ENCODE data around the gene BCKDHA.
"Not testable (repeated sequence)": the region's sequence is repeated elsewhere in the genome, so short reads cannot be mapped to it uniquely, and the experiment has no call there.

BCKDHA gene

DNA sequence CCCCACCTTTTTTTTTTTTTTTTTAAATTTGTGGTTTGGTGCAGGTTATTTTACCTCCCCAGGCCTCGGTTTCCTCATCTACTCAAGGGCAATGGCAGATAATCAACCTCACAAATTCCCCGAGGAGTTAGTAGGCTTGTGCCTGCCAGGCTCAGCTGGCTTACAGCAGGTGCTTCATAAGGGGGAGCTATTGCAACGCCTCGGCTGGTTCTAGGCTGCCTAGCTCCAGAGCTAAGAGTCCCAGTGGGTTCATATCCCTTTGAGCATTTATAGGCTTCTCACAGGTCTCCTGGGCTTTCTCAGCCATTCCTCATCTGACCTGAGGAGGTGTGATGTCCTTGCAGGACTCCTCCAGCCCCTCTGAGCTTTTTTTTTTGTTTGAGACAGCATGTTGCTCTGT, 10.6 kb downstream of the BCKDHA start:
- DNase-seq: no peak

DNA sequence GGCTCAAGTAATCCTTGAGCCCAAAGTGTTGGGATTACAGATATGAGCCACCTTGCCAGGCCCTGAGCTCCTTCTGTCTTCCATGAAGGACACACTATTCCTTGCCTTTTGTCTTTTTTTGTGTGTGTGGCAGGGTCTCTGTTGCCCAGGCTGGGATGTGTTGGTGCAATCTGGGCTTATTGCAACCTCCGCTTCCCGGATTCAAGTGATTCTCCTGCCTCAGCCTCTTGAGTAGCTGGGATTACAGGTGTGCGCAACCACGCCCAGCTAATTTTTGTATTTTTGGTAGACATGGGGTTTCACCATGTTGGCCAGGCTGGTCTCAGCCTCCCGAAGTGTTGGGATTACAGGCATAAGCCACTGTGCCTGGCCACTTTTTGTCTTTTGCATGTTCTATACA, 11.2 kb downstream of the BCKDHA start:
- not testable (repeated sequence) for DNase-seq

GRCh38 chr19:41409288-41409687, 11.7 kb downstream of the BCKDHA start:
- no peak for DNase-seq

GRCh38 chr19:41410336-41411054, 12.9 kb downstream of the BCKDHA start:
- no peak for DNase-seq

DNA sequence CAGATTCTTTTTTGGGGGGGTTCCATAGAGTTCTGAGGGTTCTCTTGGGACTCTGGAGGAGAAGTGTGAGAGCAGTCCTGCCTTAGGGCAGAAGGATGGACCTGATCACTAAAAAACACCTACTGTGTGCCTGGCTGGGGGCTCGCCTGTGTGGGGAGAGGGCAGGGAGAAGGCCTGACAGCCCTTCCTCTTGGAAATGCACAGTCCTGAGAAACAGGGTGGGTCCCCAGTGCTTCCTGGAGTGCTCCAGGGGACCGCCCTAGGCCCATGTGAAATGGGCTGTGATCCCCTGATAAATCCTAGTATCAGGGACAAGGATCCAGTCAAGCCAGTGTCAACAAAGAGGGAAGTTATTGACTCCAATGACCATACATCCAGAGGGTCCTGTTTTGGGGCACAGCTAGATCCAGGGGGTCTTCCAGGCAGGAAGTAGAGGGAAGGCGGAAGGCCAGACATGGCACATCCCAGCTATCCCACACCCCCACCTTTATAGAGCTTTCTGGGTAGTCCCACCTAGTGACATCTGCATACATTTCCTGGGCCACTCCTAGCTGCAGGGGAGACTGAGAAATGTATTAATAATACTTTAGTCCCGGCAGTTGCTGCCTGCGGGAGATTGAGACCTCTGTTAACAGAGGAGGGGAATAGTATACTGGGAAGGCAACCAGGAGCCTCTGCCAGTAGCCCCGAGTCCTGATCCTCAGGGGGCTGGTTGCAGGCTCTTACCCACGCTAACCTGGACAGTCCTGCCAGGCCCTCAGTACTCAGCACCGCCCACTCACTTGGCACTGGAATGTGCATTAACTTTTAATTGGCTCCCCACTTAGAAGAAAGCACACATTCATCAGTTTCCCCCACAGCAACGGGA, 13.7 kb downstream of the BCKDHA start:
- no peak for DNase-seq

DNA sequence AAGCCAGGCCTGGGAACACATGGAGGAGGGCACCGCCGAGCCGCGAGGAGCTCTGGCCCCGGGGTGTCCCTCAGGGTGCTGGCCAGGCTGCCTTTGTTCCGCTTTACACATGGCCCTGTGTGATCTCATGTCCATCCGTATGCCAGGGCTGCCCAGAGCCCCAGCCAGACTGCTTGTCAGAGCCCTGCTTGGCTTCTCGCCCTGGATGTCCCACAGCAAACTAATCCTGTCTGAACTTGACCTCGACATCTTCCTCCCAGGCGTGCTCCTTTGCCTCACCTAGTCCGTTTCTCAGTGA, 14.3 kb downstream of the BCKDHA start:
- DNase-seq: no peak

- no peak for DNase-seq
These were observed 15.3 kb downstream of the BCKDHA start for GRCh38 chr19:41412953-41413352.

DNA sequence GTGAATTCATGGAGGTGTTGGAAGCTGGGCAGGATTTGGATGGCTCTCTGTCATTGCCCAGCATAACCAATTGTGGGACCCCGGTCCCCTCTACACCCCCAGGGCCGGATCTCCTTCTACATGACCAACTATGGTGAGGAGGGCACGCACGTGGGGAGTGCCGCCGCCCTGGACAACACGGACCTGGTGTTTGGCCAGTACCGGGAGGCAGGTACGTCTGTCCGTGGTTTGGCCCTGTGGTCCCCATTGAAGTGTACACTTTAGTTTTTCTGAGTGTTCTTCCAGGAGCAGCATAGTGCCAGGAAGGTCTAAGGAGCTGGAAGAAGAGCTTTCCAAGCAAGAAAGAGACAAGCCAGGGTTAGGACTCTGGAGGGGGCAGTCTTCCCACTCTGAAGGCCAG, 16.3 kb downstream of the BCKDHA start:
- no peak for DNase-seq

- DNase-seq: no peak
These were observed 16.8 kb downstream of the BCKDHA start for GRCh38 chr19:41414461-41414860.

DNA sequence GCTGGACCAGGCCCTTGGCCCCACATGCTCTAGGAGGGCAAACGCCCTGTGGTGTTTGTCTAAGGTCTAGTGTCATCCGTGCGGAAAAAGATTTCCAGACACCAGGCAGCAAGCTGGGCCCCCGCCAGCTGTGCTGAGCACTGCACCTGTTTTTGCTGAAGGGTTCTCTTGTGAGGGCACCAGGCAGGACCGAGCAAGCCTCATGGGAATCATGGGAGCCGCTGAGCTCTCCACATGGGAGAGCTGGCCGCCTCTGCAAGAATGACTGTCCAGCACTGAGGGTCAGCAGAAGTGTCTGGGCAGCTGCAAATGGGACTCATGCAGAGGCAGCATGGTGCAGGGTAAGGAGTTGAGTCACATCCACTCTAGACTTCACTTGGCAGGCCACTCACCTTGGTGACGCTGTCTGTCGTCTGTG, 17.5 kb downstream of the BCKDHA start:
- no peak for DNase-seq

DNA sequence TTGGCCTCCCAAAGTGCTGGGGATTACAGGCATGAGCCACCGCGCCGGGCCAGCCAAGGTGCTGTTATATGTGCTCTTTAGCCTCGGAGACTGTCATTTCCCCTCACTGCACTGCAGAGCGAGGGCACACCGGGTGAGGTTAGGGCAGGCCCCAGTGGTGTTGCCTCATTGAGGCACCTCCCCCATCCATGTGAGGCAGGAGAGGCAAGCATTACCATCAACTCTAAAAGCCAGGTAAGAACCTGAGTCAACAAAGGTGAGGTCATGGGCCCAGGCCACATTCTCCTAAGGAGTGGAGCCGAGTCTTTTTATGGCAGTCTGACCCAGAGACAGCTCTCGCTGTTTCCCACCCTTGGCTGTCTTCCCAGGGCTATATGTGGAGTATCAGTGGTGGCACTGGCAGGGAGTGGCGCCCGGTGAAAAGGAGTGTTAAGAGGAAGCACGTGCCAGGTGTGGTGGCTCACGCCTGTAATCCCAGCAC, 18.6 kb downstream of the BCKDHA start:
- no peak for DNase-seq

DNA sequence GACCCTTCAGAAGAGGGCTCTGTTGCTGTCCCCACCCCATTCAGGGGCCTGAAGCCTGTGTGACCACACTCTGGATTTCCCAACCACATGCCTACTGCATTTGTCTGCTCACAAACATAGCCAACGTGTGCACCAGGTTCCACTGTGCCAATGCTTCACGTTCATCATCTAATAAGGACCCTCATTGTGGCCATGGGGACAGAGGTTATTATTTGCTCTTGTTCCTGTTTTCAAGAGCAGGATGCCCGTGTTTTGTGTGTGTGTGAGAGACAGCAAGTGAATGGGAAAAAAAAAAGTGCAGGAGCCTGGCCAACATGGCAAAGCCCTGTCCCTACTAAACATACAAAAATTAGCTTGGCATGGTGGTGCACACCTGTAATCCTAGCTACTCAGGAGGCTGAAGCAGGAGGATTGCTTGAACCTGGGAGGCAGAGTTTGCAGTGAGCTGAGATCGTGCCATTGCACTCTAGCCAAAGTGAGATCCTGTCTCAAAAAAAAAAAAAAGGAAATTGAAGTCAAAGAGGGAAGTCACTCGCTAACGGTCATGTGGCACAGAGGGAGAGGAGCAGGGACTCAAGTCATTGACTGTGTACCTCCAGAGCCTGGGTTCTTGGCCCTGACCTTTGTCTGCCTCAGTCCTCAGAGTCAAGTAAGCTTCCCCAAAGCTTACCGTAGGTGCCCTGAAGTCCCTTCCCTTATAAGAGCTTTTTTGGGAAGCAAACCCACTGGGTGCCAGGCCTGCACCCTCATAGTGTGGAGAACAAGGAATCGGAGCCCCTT, 22.7 kb downstream of the BCKDHA start:
- no peak for DNase-seq

- DNase-seq: no peak
These were observed 23.7 kb downstream of the BCKDHA start for GRCh38 chr19:41421314-41421713.

DNA sequence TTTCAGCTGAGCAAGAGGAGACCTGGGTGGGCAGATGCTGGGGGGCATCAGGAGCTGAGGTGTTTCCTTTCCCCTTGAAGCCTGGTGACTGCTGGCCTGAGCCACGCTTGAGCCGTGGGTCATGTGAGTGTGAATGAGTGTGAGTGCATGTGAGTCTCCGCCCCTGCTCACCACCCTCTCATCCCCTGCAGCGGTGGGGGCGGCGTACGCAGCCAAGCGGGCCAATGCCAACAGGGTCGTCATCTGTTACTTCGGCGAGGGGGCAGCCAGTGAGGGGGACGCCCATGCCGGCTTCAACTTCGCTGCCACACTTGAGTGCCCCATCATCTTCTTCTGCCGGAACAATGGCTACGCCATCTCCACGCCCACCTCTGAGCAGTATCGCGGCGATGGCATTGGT, 24.4 kb downstream of the BCKDHA start:
- no peak for DNase-seq

DNA sequence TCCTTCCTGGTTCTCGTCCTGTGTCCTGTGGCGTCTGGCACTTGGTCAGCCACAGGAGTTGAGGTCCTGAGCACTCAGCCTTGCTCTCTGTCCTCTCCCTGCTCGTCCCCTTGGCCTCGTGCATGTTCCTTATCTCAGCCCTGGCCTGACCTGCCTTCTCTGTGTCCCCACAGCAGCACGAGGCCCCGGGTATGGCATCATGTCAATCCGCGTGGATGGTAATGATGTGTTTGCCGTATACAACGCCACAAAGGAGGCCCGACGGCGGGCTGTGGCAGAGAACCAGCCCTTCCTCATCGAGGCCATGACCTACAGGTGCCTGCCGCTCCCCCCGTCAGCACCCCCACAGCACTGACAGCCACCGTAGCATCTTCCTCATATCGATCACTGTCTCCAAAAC, 24.8 kb downstream of the BCKDHA start:
- no peak for DNase-seq

GRCh38 chr19:41422955-41423354, 25.3 kb downstream of the BCKDHA start:
- no peak for DNase-seq

- DNase-seq: no peak
These were observed 26.9 kb downstream of the BCKDHA start for GRCh38 chr19:41424335-41425173.

- DNase-seq: no peak
These were observed 27.8 kb downstream of the BCKDHA start for GRCh38 chr19:41425174-41426115.

DNA sequence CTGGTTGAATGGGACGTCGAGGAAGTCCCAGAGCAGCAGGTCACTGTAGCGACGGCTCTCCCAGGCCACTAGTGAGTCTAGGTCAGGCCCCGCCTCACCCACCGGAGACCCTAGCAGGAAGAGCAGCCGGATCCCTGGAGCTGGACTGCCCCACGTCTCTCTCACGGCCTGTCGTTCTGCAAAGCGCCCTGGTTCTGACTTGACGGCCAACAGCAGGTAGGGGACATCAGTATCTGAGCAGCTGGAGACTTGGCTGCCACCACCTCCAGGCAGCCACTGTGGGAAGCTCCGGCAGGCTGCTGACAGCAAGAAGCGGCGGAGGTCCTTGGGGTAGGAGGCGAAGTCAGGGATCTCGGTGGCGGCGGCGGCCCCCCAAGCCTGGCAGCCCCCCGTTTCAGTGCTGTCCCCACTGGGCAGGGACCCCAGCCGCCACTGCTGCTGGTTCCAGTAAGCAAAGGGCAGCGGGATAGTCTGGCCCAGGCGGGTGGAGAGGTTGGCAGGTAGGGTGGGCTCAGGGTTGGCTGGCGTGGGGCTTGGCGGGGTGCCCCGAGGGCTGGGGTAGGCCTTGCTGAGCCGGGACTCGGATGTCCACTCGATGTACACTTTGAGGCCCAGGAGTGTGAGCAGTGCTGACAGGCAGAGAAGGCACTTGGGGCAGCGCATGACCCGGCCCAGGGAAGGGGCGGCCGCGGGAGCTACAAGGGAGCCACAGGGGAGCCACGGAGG, 28.7 kb downstream of the BCKDHA start:
- DNase-seq: no peak

GRCh38 chr19:41426952-41427646, 29.5 kb downstream of the BCKDHA start, which contains the start of gene B3GNT8:
Gene B3GNT8, minus strand, starts transcription at chr19:41427374. Its CDS starts 596 bp downstream, at chr19:41426778.
- peak; percentile 26 for DNase-seq
